Measurements from ENCODE around the gene CYP2D6. TPM values are rescaled to one million over a fixed set of nuclear protein-coding genes. Genes with fewer than 3 reads are reported as not detected.
"Not testable (repeated sequence)": the region's sequence is repeated elsewhere in the genome, so short reads cannot be mapped to it uniquely, and the experiment has no call there.

Gene CYP2D6
- total RNA-seq (0.42 TPM), polyA plus RNA-seq (9.2 TPM)
- long read RNA-seq, donor 1, result 0 reads
- long read RNA-seq, donor 2, result 0 reads
- long read RNA-seq, donor 3, result 0 reads
- long read RNA-seq, donor 4, result 0 reads
- long read RNA-seq, donor 5, result 0 reads
- long read RNA-seq, donor 6, result 0 reads
- long read RNA-seq, donor 7, result 0 reads
- long read RNA-seq, donor 8, result 0 reads
- long read RNA-seq, donor 9, result 0 reads
- long read RNA-seq, donor 10, result 0 reads

DNA sequence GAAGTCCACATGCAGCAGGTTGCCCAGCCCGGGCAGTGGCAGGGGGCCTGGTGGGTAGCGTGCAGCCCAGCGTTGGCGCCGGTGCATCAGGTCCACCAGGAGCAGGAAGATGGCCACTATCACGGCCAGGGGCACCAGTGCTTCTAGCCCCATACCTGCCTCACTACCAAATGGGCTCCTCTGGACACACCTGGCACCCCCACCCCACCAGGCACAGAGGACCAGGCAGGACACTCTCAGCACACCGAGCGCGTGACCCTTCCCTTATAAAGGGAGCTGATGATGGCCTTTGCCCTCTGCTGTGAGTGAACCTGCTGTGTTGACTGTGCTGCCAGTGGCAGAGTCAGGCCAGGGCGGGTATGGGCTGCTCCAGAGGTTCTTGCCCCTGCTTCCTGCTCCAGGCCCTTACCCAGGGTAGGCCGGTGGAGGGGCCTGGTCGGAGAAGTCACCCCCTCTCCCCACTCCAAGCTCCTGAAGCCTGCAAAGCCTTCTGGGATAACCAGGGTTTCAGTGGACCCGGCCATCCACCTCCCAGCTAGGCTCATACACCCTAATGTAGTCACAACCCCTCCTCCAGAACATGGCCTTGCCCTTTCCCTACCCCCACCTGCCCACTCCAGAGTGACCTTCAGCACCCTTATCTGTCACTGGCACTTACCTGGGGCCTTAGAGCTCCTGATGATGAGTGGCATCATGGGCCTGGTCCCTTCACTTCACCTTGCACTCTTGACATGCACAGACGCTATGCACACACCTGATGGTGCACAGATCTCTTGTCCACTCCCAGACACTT, at the start of gene CYP2D6:
TSS of gene CYP2D6 (minus strand) at position 172 of the 793 bp plus-strand sequence. CDS start at position 153, 19 bp downstream.
- not testable (repeated sequence) for H3K4me3 ChIP-seq (ENCODE audit: low read length in 2 of 2); DNase-seq (ENCODE audit: low read depth in 6 of 9, low spot score in 9 of 9); H3K27me3 ChIP-seq (ENCODE audit: control insufficient read depth in 2 of 2, insufficient read depth in 1 of 2, low read length in 1 of 2); H3K9me3 ChIP-seq (ENCODE audit: control insufficient read depth in 2 of 2, insufficient read depth in 1 of 2, low read length in 1 of 2); H3K27ac ChIP-seq (ENCODE audit: low read depth in 1 of 2, low read length in 1 of 2); H3K4me1 ChIP-seq (ENCODE audit: control insufficient read depth in 2 of 2, insufficient read depth in 2 of 2, low read length in 2 of 2); H3K36me3 ChIP-seq (ENCODE audit: control insufficient read depth in 2 of 2, insufficient read depth in 2 of 2, low read length in 1 of 2)
- WGBS, result 94% methylated on average over 13 of the region's 14 CpGs

DNA sequence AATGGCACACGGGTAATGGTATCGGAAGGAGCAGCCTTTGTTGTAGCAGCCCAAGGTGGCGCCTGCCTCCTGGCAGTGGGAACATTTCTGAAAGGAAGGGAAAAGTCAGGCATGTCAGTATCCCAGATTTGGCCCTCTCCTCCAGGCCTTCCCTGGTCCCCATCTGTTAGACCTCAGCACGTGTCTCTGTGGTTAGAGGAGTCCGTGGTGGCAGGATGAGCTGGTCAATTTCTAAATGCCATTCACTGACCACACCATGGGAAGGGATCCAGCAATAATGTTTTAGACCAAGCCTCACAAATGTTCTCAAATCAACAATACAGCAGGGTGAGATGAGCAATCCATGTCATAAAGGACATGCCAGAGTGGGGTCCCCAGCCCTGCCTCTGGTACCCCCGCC, 49.0 kb upstream of the CYP2D6 start:
- no peak for DNase-seq (ENCODE audit: low read depth in 6 of 9, low spot score in 9 of 9)
- Histone ChIP-seq H3K9me3 (ENCODE audit: control insufficient read depth in 2 of 2, insufficient read depth in 1 of 2, low read length in 1 of 2) (no peaks in the 10 kb centered on the region), H3K36me3 (ENCODE audit: control insufficient read depth in 2 of 2, insufficient read depth in 2 of 2, low read length in 1 of 2) (peaks cover 12 to 20% of the 10 kb centered on the region in 2 donors), H3K4me1 (ENCODE audit: control insufficient read depth in 2 of 2, insufficient read depth in 2 of 2, low read length in 2 of 2) (peaks cover 21 to 33% of the 10 kb centered on the region in 2 donors), H3K27me3 (ENCODE audit: control insufficient read depth in 2 of 2, insufficient read depth in 1 of 2, low read length in 1 of 2) (no peaks in the 10 kb centered on the region), H3K27ac (ENCODE audit: low read depth in 1 of 2, low read length in 1 of 2) (peak overlapping the region in 1 of 2 donors; percentile 64), H3K4me3 (ENCODE audit: low read length in 2 of 2) (no peak overlapping the region)
- WGBS, result 85% methylated on average over 6 of the region's 6 CpGs

- no peak for DNase-seq (ENCODE audit: low read depth in 6 of 9, low spot score in 9 of 9)
- no peaks in the 10 kb centered on the region for H3K27me3 ChIP-seq (ENCODE audit: control insufficient read depth in 2 of 2, insufficient read depth in 1 of 2, low read length in 1 of 2)
- peaks cover 14 to 20% of the 10 kb centered on the region in 2 donors for H3K36me3 ChIP-seq (ENCODE audit: control insufficient read depth in 2 of 2, insufficient read depth in 2 of 2, low read length in 1 of 2)
- H3K4me3 ChIP-seq (ENCODE audit: low read length in 2 of 2), result no peak overlapping the region
- H3K9me3 ChIP-seq (ENCODE audit: control insufficient read depth in 2 of 2, insufficient read depth in 1 of 2, low read length in 1 of 2), result no peaks in the 10 kb centered on the region
- H3K27ac ChIP-seq (ENCODE audit: low read depth in 1 of 2, low read length in 1 of 2), result no peak overlapping the region
- 96% methylated on average over 2 of the region's 2 CpGs for WGBS
- H3K4me1 ChIP-seq (ENCODE audit: control insufficient read depth in 2 of 2, insufficient read depth in 2 of 2, low read length in 2 of 2), result peaks cover 21 to 33% of the 10 kb centered on the region in 2 donors
These were observed 48.4 kb upstream of the CYP2D6 start for GRCh38 chr22:42178910-42179519.

DNA sequence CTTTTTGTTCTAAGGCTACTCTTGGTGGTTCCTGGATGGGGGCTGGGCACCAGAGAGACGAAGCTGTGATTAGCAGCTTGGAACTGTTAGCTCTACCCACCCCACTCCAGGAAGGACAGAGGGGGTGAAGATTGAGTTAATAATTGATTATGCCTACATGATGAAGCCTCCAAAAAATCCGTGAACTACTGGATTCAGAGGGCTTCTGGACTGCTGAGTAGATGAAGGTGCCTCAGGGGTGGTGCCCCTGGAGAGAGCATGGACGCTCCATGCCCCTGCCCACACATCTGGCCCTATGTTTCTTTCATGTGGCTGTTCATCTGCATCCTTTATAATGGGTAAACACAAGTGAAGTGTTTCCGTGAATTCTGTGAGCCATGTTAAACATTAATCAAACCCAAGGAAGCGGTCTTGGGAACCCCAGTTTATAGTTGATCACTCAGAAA, 47.3 kb upstream of the CYP2D6 start:
- H3K27me3 ChIP-seq (ENCODE audit: control insufficient read depth in 2 of 2, insufficient read depth in 1 of 2, low read length in 1 of 2), result no peaks in the 10 kb centered on the region
- H3K9me3 ChIP-seq (ENCODE audit: control insufficient read depth in 2 of 2, insufficient read depth in 1 of 2, low read length in 1 of 2), result no peaks in the 10 kb centered on the region
- no peak overlapping the region for H3K4me3 ChIP-seq (ENCODE audit: low read length in 2 of 2)
- H3K4me1 ChIP-seq (ENCODE audit: control insufficient read depth in 2 of 2, insufficient read depth in 2 of 2, low read length in 2 of 2), result peaks cover 17 to 33% of the 10 kb centered on the region in 2 donors
- H3K36me3 ChIP-seq (ENCODE audit: control insufficient read depth in 2 of 2, insufficient read depth in 2 of 2, low read length in 1 of 2), result peaks cover 14 to 22% of the 10 kb centered on the region in 2 donors
- no peak overlapping the region for H3K27ac ChIP-seq (ENCODE audit: low read depth in 1 of 2, low read length in 1 of 2)
- 98% methylated on average over 5 of the region's 5 CpGs for WGBS
- no peak for DNase-seq (ENCODE audit: low read depth in 6 of 9, low spot score in 9 of 9)

GRCh38 chr22:42176255-42176915, 45.8 kb upstream of the CYP2D6 start:
- Histone ChIP-seq H3K4me1 (ENCODE audit: control insufficient read depth in 2 of 2, insufficient read depth in 2 of 2, low read length in 2 of 2) (peaks cover 17 to 28% of the 10 kb centered on the region in 2 donors), H3K36me3 (ENCODE audit: control insufficient read depth in 2 of 2, insufficient read depth in 2 of 2, low read length in 1 of 2) (peaks cover 28 to 37% of the 10 kb centered on the region in 2 donors), H3K9me3 (ENCODE audit: control insufficient read depth in 2 of 2, insufficient read depth in 1 of 2, low read length in 1 of 2) (no peaks in the 10 kb centered on the region)

GRCh38 chr22:42174062-42174461, 43.5 kb upstream of the CYP2D6 start:
- no peak overlapping the region for H3K4me3 ChIP-seq (ENCODE audit: low read length in 2 of 2)
- no peaks in the 10 kb centered on the region for H3K27me3 ChIP-seq (ENCODE audit: control insufficient read depth in 2 of 2, insufficient read depth in 1 of 2, low read length in 1 of 2)
- peaks cover 36 to 43% of the 10 kb centered on the region in 2 donors for H3K36me3 ChIP-seq (ENCODE audit: control insufficient read depth in 2 of 2, insufficient read depth in 2 of 2, low read length in 1 of 2)
- DNase-seq (ENCODE audit: low read depth in 6 of 9, low spot score in 9 of 9), result peak in 1 of 9 donors; percentile 15
- no peak overlapping the region for H3K27ac ChIP-seq (ENCODE audit: low read depth in 1 of 2, low read length in 1 of 2)
- no peaks in the 10 kb centered on the region for H3K9me3 ChIP-seq (ENCODE audit: control insufficient read depth in 2 of 2, insufficient read depth in 1 of 2, low read length in 1 of 2)
- H3K4me1 ChIP-seq (ENCODE audit: control insufficient read depth in 2 of 2, insufficient read depth in 2 of 2, low read length in 2 of 2), result peaks cover 0 to 7% of the 10 kb centered on the region in 2 donors
- WGBS, result 73% methylated on average over 4 of the region's 4 CpGs

More at GRCh38 chr22:42176255-42176915, 45.8 kb upstream of the CYP2D6 start:
- no peak for DNase-seq (ENCODE audit: low read depth in 6 of 9, low spot score in 9 of 9)
- H3K27me3 ChIP-seq (ENCODE audit: control insufficient read depth in 2 of 2, insufficient read depth in 1 of 2, low read length in 1 of 2), result no peaks in the 10 kb centered on the region
- H3K4me3 ChIP-seq (ENCODE audit: low read length in 2 of 2), result no peak overlapping the region
- no peak overlapping the region for H3K27ac ChIP-seq (ENCODE audit: low read depth in 1 of 2, low read length in 1 of 2)
- 96% methylated on average over 10 of the region's 10 CpGs for WGBS

DNA sequence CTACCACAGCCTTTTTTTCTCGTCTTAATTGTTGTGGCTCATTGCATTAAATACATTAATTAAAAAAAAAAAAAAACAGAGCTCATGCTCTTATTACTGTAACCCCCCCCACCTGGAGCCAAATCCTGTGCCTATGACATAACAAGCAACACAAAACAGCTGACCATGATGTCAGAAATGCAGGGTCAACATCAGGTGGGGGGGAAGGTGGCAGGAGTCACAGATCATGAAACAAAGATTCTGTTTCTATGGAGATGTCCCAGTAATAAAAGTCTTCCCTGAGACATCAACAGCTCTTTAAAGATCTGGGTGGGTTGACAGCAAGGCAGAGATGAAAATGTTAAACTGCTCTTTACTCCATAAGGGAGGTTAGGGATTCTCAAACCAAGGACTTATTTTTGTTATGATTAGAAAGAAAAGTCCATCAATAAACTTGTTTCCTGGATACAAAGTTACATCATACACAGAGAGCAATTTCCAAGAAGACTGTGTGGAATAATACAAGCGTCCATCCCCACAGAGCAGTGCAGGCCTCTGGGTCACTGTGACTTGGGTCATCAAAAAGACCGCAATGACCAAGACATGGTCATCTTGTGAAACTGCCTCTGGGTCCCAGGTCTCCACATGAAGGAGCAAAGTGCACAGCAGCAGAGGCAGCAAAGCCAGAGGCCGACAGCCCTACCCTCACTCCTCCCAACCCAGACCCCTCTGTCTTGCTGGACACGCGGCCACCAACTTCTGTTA, 42.7 kb upstream of the CYP2D6 start:
- H3K27ac ChIP-seq (ENCODE audit: low read depth in 1 of 2, low read length in 1 of 2), result no peak overlapping the region
- H3K4me1 ChIP-seq (ENCODE audit: control insufficient read depth in 2 of 2, insufficient read depth in 2 of 2, low read length in 2 of 2), result peaks cover 0 to 7% of the 10 kb centered on the region in 2 donors
- no peak for DNase-seq (ENCODE audit: low read depth in 6 of 9, low spot score in 9 of 9)
- no peaks in the 10 kb centered on the region for H3K9me3 ChIP-seq (ENCODE audit: control insufficient read depth in 2 of 2, insufficient read depth in 1 of 2, low read length in 1 of 2)
- peaks cover 40 to 49% of the 10 kb centered on the region in 2 donors for H3K36me3 ChIP-seq (ENCODE audit: control insufficient read depth in 2 of 2, insufficient read depth in 2 of 2, low read length in 1 of 2)
- no peak overlapping the region for H3K4me3 ChIP-seq (ENCODE audit: low read length in 2 of 2)
- over 99% methylated on average over 6 of the region's 6 CpGs for WGBS
- H3K27me3 ChIP-seq (ENCODE audit: control insufficient read depth in 2 of 2, insufficient read depth in 1 of 2, low read length in 1 of 2), result no peaks in the 10 kb centered on the region

DNA sequence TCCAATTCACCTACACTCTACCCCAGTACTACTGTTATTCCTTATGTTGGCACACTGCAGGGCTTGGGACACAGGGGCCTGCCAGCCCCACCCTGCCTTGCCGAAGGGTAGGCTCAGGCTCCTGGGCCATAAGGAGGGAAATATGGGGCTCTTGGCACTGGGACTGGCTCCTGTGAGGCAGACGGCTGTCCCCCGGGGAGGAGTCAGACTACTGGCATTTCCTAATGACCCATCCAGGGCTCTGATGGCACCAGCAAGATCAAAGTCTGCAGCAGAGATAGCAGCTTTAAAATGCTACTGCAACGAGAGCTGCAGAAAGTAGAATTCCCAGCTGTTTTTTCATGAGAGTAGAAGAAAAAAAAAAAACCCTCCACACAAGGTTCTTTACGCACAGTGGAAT, 42.2 kb upstream of the CYP2D6 start:
- Histone ChIP-seq H3K4me1 (ENCODE audit: control insufficient read depth in 2 of 2, insufficient read depth in 2 of 2, low read length in 2 of 2) (peaks cover 0 to 7% of the 10 kb centered on the region in 2 donors), H3K9me3 (ENCODE audit: control insufficient read depth in 2 of 2, insufficient read depth in 1 of 2, low read length in 1 of 2) (no peaks in the 10 kb centered on the region), H3K27ac (ENCODE audit: low read depth in 1 of 2, low read length in 1 of 2) (no peak overlapping the region), H3K4me3 (ENCODE audit: low read length in 2 of 2) (no peak overlapping the region), H3K27me3 (ENCODE audit: control insufficient read depth in 2 of 2, insufficient read depth in 1 of 2, low read length in 1 of 2) (no peaks in the 10 kb centered on the region), H3K36me3 (ENCODE audit: control insufficient read depth in 2 of 2, insufficient read depth in 2 of 2, low read length in 1 of 2) (peaks cover 38 to 48% of the 10 kb centered on the region in 2 donors)
- no peak for DNase-seq (ENCODE audit: low read depth in 6 of 9, low spot score in 9 of 9)
- WGBS, result 92% methylated on average over 5 of the region's 5 CpGs

Measured in thymus (tissue), 14 donors.